Measurements from ENCODE around the gene MSRB1.

DNA sequence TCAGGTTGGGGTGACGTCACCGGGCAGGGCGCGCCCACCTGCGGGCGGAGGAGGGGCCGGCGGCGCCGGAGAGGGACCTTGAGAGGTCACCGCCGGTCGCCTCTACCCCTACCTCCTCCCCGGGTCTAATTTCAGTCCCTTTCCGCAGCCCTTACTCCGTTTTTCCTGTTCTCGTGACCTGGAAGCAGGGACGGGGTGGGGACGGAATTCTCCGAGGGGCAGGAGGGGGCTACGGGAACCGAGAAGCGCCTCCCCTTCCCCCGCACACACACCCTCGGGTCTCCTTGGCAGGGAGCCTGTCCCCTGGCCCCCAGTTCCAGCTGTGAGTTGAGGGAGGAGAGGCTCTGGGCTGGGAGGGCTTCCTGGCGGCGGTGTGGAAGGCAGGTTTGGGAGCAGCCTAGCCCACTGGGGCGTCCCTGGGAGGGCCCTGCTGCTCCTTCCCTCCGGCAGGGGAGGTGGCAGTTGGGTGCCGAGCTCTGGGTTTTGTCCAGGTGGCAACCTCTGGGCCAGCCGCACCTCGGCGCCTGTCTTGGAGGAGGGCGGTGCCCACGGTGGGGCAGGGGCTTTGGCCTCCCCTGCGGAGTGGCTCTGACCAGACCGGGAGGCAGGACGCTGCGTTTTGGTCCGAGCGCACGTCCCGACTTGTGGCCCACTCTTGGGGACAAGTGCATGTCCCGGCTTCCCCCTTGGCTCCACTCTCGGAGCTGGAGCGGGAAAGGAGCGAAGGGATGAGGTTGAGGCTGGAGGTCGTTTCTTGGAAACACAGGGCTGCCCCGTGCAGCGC, 47.5 kb upstream of the MSRB1 start:
- TF ChIP-seq EZH2 (IDR thresholded peaks at IDR 0.05; ENCODE audit: borderline replicate concordance, low read depth, low read length, severe bottlenecking) (no peak), CTCF (IDR thresholded peaks at IDR 0.05; ENCODE audit: borderline replicate concordance, extremely low read depth, low read length, poor library complexity, severe bottlenecking) (no peak)
